ENCODE measurements around the gene LRRC23. TPM values are rescaled to one million over a fixed set of nuclear protein-coding genes. Genes with fewer than 3 reads are reported as not detected.

LRRC23 gene
- total RNA-seq, 1 donor from 2014 or later: 14.5 TPM

GRCh38 chr12:6932766-6933165 lies 28.1 kb downstream of the LRRC23 start:
- no peak for DNase-seq (ENCODE audit: low read depth)
- no peak for TF ChIP-seq CTCF (conservative IDR thresholded peaks at IDR 0.05; ENCODE audit: low read depth, low read length)
- H3K4me3 ChIP-seq (ENCODE audit: low read depth, low read length): no peak overlapping the region

GRCh38 chr12:6934110-6934509 lies 29.5 kb downstream of the LRRC23 start:
- DNase-seq (ENCODE audit: low read depth): no peak
- no peak overlapping the region for H3K4me3 ChIP-seq (ENCODE audit: low read depth, low read length)
- no peak for TF ChIP-seq CTCF (conservative IDR thresholded peaks at IDR 0.05; ENCODE audit: low read depth, low read length)

GRCh38 chr12:6935371-6936193 lies 31.0 kb downstream of the LRRC23 start:
- TF ChIP-seq CTCF (conservative IDR thresholded peaks at IDR 0.05; ENCODE audit: low read depth, low read length): no peak
- no peak for DNase-seq (ENCODE audit: low read depth)
- no peak overlapping the region for H3K4me3 ChIP-seq (ENCODE audit: low read depth, low read length)

GRCh38 chr12:6936194-6936635 lies 31.6 kb downstream of the LRRC23 start:
- DNase-seq (ENCODE audit: low read depth): no peak
- no peak overlapping the region for H3K4me3 ChIP-seq (ENCODE audit: low read depth, low read length)
- TF ChIP-seq CTCF (conservative IDR thresholded peaks at IDR 0.05; ENCODE audit: low read depth, low read length): no peak

- no peak for TF ChIP-seq CTCF (conservative IDR thresholded peaks at IDR 0.05; ENCODE audit: low read depth, low read length)
- DNase-seq (ENCODE audit: low read depth): no peak
- H3K4me3 ChIP-seq (ENCODE audit: low read depth, low read length): peak overlapping the region; percentile 68
Measured at GRCh38 chr12:6936636-6937480, 32.2 kb downstream of the LRRC23 start.

- no peak for DNase-seq (ENCODE audit: low read depth)
- peak; percentile 85 for TF ChIP-seq CTCF (conservative IDR thresholded peaks at IDR 0.05; ENCODE audit: low read depth, low read length)
- H3K4me3 ChIP-seq (ENCODE audit: low read depth, low read length): peak overlapping the region; percentile 68
Measured at GRCh38 chr12:6937481-6938352, 33.1 kb downstream of the LRRC23 start.

Measured in epithelial cell of proximal tubule (primary cell).